ENCODE results near the gene CPNE5.

- no peak for TF ChIP-seq PHF8 (IDR thresholded peaks at IDR 0.05; ENCODE audit: borderline replicate concordance, low read depth)
- peak; percentile 34; the same call in 2 of the 3 replicates for TF ChIP-seq CTCF (IDR thresholded peaks at IDR 0.05)
- no peak for TF ChIP-seq POLR2A (IDR thresholded peaks at IDR 0.05; ENCODE audit: low read length)
- TF ChIP-seq PBX3 (IDR thresholded peaks at IDR 0.05): no peak
- no peak for TF ChIP-seq KDM1A (IDR thresholded peaks at IDR 0.05; ENCODE audit: low read depth)
- no peak for TF ChIP-seq USF2 (IDR thresholded peaks at IDR 0.05)
- TF ChIP-seq FOSB (CRISPR knock-in tag; IDR thresholded peaks at IDR 0.05): no peak
- no peak for TF ChIP-seq ZC3H11A (IDR thresholded peaks at IDR 0.05)
- TF ChIP-seq JUN (IDR thresholded peaks at IDR 0.05): no peak
- TF ChIP-seq ATOH8 (CRISPR knock-in tag; IDR thresholded peaks at IDR 0.05; ENCODE audit: low read depth): no peak
- no peak for TF ChIP-seq REST (IDR thresholded peaks at IDR 0.05)
Observed at GRCh38 chr6:36839749-36840431, 646 bp upstream of the CPNE5 start.
